HUES6 (cell line): ENCODE data around the gene DNAJB13.

Experiments
- H3K27ac ChIP-seq: 2 replicates; pipeline ENCODE4 v1.7.0; 2013; ENCODE audit warnings: low read depth, mild to moderate bottlenecking, low read length, inconsistent platforms
- H3K27me3 ChIP-seq: 2 replicates; pipeline ENCODE4 v1.6.1; 2013; ENCODE audit warnings: low read length; ENCODE audit not compliant: control insufficient read depth, insufficient read depth
- H3K36me3 ChIP-seq: 2 replicates; pipeline ENCODE4 v1.6.1; 2013; ENCODE audit warnings: low read length; ENCODE audit not compliant: control insufficient read depth, insufficient read depth
- H3K4me1 ChIP-seq: 2 replicates; pipeline ENCODE4 v1.6.1; 2013; ENCODE audit warnings: low read length; ENCODE audit not compliant: control insufficient read depth, insufficient read depth
- H3K4me3 ChIP-seq: 2 replicates; pipeline ENCODE4 v1.5.1; 2013; ENCODE audit warnings: low read depth, low read length
- H3K9ac ChIP-seq: one replicate; pipeline ENCODE4 v1.6.1; 2013; ENCODE audit warnings: mild to moderate bottlenecking, low read length
- H3K9me3 ChIP-seq: 2 replicates; pipeline ENCODE4 v1.6.1; 2013; ENCODE audit warnings: low read depth, low read length; ENCODE audit not compliant: control insufficient read depth, insufficient read depth

DNAJB13 gene

DNA sequence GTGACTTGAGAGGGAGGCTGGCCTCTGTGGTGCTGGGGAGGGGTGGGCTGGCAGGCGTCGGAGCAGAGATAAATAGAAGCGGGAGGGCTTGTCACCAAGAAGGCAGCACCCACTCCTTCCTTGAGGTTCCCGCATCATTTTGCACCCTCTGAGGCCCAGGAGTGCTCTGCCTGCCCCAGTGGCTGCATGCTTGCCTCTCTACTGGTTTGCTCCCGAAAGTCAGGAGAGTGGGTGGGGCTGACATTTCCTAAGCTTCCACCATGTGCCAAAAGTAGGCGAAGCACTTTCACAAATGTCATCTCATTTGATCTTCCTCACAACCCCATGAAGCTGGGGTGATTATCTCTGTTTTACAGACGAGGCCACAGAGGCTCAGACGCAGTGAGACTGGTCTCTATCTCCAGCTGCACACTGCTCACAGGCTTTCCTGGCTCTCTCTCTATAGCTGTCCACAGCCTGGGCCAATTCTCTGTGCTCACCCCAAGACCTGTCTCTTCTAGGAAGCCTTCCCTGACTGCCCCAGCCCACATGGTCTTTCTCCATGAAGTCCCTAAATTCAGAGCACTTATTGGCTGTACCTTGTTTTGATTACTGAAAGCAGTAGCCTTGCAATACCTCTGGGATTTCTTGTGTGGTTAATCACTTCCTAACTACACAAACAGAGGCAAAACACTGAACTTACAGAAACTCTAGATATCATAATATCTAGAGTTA is 60.7 kb downstream of the DNAJB13 start:
- no peak overlapping the region for H3K4me3 ChIP-seq
- no peak overlapping the region for H3K27ac ChIP-seq
- no peak overlapping the region for H3K9ac ChIP-seq
- 0 out of 2 replicates have a peak, but pooled peaks cover 3% of the 10 kb centered on the region for H3K36me3 ChIP-seq
- no peaks in the 10 kb centered on the region for H3K9me3 ChIP-seq
- H3K27me3 ChIP-seq = no peaks in the 10 kb centered on the region
- peaks cover 8% of the 10 kb centered on the region for H3K4me1 ChIP-seq

DNA sequence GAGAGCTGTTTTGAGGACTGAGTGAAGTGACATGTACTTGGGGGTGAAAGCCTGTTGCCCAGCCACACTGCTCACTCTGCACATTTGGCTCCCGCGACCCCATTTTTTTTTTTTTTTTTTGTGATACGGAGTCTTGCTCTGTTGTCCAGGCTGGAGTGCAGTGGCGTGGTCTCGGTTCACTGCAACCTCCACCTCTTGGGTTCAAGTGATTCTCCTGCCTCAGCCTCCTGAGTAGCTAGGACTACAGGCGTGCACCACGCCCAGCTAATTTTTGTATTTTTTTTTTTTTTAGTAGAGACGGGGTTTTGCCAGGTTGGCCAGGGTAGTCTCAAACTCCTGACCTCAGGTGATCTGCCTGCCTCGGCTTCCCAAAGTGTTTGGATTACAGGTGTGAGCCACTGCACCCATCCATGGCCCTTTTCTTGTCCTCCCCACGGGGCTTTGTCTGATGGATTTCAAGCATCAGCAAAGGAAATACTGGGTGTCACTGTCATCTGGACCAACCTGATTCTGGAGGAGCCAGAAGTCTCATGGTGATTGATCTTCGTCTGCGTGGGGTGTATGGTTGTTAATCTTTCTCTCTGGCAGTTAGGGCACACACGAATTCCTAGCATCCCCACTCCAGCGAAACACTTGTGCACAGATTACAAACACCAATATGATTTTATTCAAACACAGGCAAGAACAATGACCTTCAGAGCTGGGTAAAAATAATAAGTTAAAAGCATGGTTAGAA is 61.4 kb downstream of the DNAJB13 start:
- peaks cover 5% of the 10 kb centered on the region; the same call in 1 of the 2 replicates for H3K36me3 ChIP-seq
- peaks cover 8% of the 10 kb centered on the region for H3K4me1 ChIP-seq
- no peak overlapping the region for H3K9ac ChIP-seq
- H3K9me3 ChIP-seq = no peaks in the 10 kb centered on the region
- no peaks in the 10 kb centered on the region for H3K27me3 ChIP-seq
- no peak overlapping the region for H3K4me3 ChIP-seq
- H3K27ac ChIP-seq = no peak overlapping the region

DNA sequence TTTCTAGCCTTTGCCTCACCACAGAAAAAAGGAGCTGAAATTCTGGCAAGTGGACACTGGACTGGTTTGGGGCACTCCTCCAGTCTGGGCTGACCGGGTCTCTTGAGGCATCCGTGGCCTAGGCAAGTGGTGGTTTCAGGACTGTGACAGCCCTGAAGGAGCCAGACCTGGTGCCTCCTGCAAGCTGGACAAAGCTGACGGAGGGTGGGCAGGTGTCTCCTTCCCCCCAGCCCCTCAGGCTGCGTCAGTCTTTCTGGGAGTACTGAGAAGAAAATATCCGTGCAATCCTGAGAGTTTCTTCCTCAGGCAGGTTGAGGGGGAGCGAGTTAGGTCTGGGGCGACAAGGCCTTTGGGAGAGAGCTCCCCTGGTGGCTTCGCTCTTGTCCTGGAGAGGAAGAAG is 62.3 kb downstream of the DNAJB13 start:
- peaks cover 8% of the 10 kb centered on the region for H3K4me1 ChIP-seq
- H3K27ac ChIP-seq = no peak overlapping the region
- H3K9ac ChIP-seq = no peak overlapping the region

DNA sequence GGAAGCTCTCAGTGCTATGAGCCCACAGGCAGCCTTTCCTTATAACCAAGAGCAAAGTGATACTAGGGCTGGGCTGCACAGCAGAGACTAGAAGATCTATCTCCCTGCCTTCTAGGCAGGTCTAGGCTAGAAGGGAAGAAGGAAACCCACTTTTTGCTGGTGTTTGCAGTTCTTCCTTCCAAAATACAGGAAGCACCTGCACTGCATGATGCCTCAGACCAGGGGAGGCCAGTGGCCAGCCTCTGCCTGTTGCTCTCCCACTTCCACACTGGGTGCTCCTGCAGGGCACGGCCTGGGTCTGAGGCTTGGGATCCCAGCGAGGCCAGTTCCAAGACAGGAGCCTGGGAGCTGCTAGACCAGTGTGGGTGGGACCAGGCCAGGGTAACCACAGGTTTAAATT is 64.1 kb downstream of the DNAJB13 start:
- Histone ChIP-seq H3K9me3 (no peaks in the 10 kb centered on the region), H3K4me3 (no peak overlapping the region), H3K9ac (no peak overlapping the region), H3K27me3 (no peaks in the 10 kb centered on the region), H3K4me1 (peaks cover 8% of the 10 kb centered on the region), H3K36me3 (peaks cover 10% of the 10 kb centered on the region; the same call in 1 of the 2 replicates), H3K27ac (no peak overlapping the region)

More for the DNA sequence above, 62.3 kb downstream of the DNAJB13 start:
- no peaks in the 10 kb centered on the region for H3K9me3 ChIP-seq
- H3K36me3 ChIP-seq = peaks cover 10% of the 10 kb centered on the region; the same call in 1 of the 2 replicates
- H3K4me3 ChIP-seq = no peak overlapping the region
- H3K27me3 ChIP-seq = no peaks in the 10 kb centered on the region

DNA sequence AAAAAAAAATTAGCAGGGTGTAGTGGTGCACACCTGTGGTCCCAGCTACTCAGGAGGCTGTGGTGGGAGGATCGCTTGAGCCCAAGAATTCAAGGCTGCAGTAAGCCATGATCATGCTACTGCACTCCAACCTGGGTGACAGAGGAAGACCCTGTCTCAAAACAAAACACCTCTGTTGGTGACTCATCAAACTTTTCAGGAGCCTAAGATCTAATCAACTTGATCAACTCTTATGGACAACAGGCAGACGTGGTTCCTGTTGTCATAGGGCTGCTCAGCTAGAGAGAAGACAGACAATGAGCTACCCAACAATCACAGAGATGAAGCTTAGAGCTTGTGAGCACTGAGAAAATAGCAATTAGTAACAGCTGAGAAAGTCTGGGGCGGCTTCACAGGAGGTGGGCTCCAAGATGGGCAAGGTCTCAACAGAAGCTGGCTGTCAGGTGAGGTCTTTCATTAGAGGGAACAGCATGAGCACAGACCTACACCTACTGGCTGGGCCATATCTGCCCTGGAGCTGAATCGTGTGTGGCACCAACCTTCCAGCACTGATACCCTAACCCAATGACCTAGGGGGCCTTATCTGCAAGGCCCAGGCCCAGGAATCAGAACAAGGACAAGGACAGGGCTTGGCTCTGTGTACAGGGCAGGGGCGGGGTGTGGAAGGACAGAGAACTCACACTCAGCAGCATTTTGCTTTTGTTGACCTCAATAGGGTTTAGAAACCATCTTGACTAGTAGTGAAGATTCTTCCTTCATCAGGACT is 65.3 kb downstream of the DNAJB13 start:
- H3K27me3 ChIP-seq = no peaks in the 10 kb centered on the region
- H3K4me3 ChIP-seq = no peak overlapping the region
- H3K9ac ChIP-seq = no peak overlapping the region
- H3K9me3 ChIP-seq = no peaks in the 10 kb centered on the region
- peaks cover 10% of the 10 kb centered on the region; the same call in 1 of the 2 replicates for H3K36me3 ChIP-seq
- H3K4me1 ChIP-seq = no peaks in the 10 kb centered on the region
- H3K27ac ChIP-seq = no peak overlapping the region

DNA sequence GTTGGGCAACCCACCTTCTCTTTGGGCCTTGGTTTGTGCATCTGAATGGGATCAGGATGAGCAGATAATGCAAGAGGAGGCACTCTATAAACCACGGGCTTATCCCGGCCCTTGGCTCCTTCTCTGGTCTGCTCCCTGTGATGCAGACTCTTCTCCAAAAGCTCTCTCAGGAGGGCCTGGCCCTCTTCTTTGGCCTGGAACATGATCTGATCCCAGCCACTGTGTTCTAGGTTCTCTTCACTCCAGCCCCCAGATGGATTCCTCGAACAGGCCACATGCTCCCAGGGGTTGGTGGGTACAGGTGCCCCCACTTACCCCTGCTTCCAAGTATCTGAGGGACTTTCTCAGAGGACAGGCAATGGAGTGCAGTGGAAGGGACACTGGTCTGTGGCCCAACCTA is 66.8 kb downstream of the DNAJB13 start:
- Histone ChIP-seq H3K27me3 (no peaks in the 10 kb centered on the region), H3K9ac (no peak overlapping the region), H3K27ac (no peak overlapping the region), H3K4me1 (no peaks in the 10 kb centered on the region), H3K36me3 (peaks cover 7% of the 10 kb centered on the region; the same call in 1 of the 2 replicates), H3K4me3 (no peak overlapping the region), H3K9me3 (no peaks in the 10 kb centered on the region)

DNA sequence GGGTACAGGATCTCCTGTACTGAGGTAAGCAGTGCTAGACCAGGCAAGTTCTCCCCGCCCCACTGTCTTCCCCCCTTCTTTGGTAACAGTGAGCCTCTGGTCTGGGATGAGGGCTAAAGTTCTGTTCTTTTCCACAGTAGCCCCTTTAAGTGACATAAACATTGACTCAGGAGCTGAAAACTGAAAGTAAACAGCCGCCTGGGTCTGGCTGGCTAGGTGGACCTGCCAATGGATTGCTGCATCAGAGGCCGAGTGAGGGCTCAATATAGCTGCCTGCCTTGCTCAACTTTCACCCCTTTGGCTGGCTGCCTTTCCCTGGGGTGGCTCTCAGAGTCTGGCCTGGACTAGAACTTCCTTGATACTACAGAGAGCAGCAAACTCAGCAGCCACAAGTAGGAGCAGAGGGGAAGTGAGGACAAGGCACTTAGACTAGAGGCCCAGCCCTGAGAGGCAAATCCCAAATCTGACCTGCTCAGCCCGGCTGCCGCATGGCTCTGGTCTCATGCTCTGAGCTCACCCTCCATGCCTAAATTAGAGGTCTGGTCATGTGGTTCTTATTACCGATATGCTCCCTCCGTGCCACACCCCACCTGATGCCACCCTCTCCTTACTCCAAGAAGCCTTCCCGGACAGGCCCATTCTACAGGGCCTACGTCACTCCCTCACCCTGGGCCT is 67.6 kb downstream of the DNAJB13 start:
- Histone ChIP-seq H3K27me3 (no peaks in the 10 kb centered on the region), H3K4me1 (no peaks in the 10 kb centered on the region), H3K9me3 (no peaks in the 10 kb centered on the region), H3K4me3 (no peak overlapping the region), H3K36me3 (peaks cover 7% of the 10 kb centered on the region; the same call in 1 of the 2 replicates), H3K9ac (no peak overlapping the region), H3K27ac (no peak overlapping the region)

DNA sequence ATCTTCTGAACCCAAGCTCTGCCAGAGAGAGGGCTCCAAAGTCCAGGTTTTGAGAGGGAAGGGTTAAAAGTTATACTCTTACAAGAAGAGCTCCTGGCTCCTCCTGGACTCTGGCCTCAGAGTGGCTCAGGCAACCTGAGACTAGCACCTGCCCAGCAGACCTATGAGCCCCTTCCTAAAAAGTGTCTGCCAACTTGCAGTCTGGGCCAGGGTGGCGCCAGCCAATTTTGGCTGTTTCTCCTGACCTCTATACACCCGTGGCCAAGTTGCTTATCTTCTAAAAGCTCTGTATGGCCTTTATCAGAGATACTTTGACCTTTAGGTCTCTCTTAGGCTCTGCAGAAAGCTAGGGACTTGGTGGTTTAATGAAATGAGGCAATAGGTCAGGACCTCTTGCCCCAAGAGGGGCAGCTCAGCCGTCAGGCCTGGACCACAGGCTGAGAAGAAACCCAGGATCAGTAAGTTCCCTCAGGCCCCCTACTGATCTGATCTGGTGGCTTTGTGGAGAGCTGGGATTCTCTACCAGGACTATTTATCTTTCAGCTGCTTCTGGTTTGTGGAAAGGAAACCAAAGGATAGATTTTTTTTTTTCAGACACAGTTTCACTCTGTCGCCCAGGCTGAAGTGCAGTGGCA is 68.4 kb downstream of the DNAJB13 start:
- Histone ChIP-seq H3K27ac (no peak overlapping the region), H3K4me1 (no peaks in the 10 kb centered on the region), H3K9me3 (no peaks in the 10 kb centered on the region), H3K9ac (no peak overlapping the region), H3K4me3 (no peak overlapping the region), H3K36me3 (peaks cover 7% of the 10 kb centered on the region; the same call in 1 of the 2 replicates), H3K27me3 (no peaks in the 10 kb centered on the region)

- Histone ChIP-seq H3K4me3 (no peak overlapping the region), H3K36me3 (peaks cover 7% of the 10 kb centered on the region; the same call in 1 of the 2 replicates), H3K9me3 (no peaks in the 10 kb centered on the region), H3K27me3 (no peaks in the 10 kb centered on the region), H3K4me1 (no peaks in the 10 kb centered on the region), H3K27ac (no peak overlapping the region), H3K9ac (no peak overlapping the region)
These were observed 69.0 kb downstream of the DNAJB13 start for GRCh38 chr11:74019860-74020259.
